ENCODE measurements around the gene ARMC7. TPM values are rescaled to one million over a fixed set of nuclear protein-coding genes. Genes with fewer than 3 reads are reported as not detected.
A peak's percentile ranks its signal among the peaks of the same experiment; 100 is the strongest.

ARMC7 gene
- total and polyA plus RNA-seq, 2 of the 13 experiments (the other 11 are each of a cell fraction or from before 2014, with no cell fraction given): 3.9 to 4.2 TPM

- ATAC-seq: peak; percentile 22; the same call in 1 of the 3 replicates
- ChIA-PET CTCF (ENCODE audit: low intra/inter-chr PET ratio, low total read pairs) (interaction anchor here (0.9 to 1.8 kb wide), 5 partner anchors 26 to 61 kb away, joined by 3 to 7 read pairs (median 6); partner anchors contain the start of gene ARMC7), POLR2A (interaction anchor here (0.8 to 1.6 kb wide), 7 partner anchors 8 to 61 kb away, joined by 3 to 7 read pairs (median 4); partner anchors contain the start of genes ARMC7 and SLC16A5)
- peaks cover 36% of the 10 kb centered on the region for H3K4me1 ChIP-seq (ENCODE audit: insufficient read depth, low read length)
- intact Hi-C loops (cut with micrococcal nuclease; ENCODE audit: unreplicated experiment) (loop anchor here (5.0 kb wide), 1 partner anchor 38 kb away; the partner anchor contains the start of gene ARMC7), in situ Hi-C loops (cut with HindIII; ENCODE audit: extremely low pct_ligation_motif_present, low pct_unique_long_range_greater_than_20kb) (no loop called here)
- FAIRE-seq: no peak
- H3K9me3 ChIP-seq (ENCODE audit: low read length): no peaks in the 10 kb centered on the region
- H3K79me2 ChIP-seq (ENCODE audit: insufficient read depth, low read length): no peaks in the 10 kb centered on the region
- no peak for DNase-seq (ENCODE audit: low spot score)
- TF ChIP-seq CTCF (CRISPR knock-in tag; IDR thresholded peaks at IDR 0.05) (peak; percentile 54), ZNF446 (CRISPR knock-in tag; IDR thresholded peaks at IDR 0.05) (no peak), STAG1 (CRISPR knock-in tag; IDR thresholded peaks at IDR 0.05) (peak; percentile 66), MIXL1 (CRISPR knock-in tag; IDR thresholded peaks at IDR 0.05) (peak; percentile 34; the same call in 1 of the 2 replicates), SP1 (IDR thresholded peaks at IDR 0.05) (no peak), SP1 (CRISPR knock-in tag; IDR thresholded peaks at IDR 0.05) (no peak), ARID3A (IDR thresholded peaks at IDR 0.05; ENCODE audit: low read depth, low read length) (peak; percentile 84), KAT7 (CRISPR knock-in tag; IDR thresholded peaks at IDR 0.05; ENCODE audit: borderline replicate concordance) (no peak), SMC3 (IDR thresholded peaks at IDR 0.05; ENCODE audit: low read length) (peak; percentile 66), SAP130 (CRISPR knock-in tag; IDR thresholded peaks at IDR 0.05; ENCODE audit: low read depth) (peak; percentile 38), RAD21 (CRISPR knock-in tag; IDR thresholded peaks at IDR 0.05) (peak; percentile 52; the same call in 1 of the 2 replicates), ZXDC (CRISPR knock-in tag; IDR thresholded peaks at IDR 0.05) (no peak)
- BruUV-seq (replicated peaks): no TSS peak
- 42% methylated on average over 2 of the region's 2 CpGs for WGBS (ENCODE audit: low lambda C conversion rate)
- no peaks in the 10 kb centered on the region for H4K20me1 ChIP-seq (ENCODE audit: insufficient read depth, low read length)
- H3K36me3 ChIP-seq (replicated peaks in 1 of 2; ENCODE audit: control insufficient read depth in 1 of 2, insufficient read depth in 2 of 2, low read length in 2 of 2): no peaks in the 10 kb centered on the region; a peak in 2 of 5 replicates
- no peak overlapping the region for H3K4me3 ChIP-seq (replicated peaks in 1 of 3; ENCODE audit: insufficient read depth in 1 of 3, low read depth in 2 of 3, low read length in 3 of 3)
- H3K27me3 ChIP-seq (ENCODE audit: control insufficient read depth in 1 of 2, insufficient read depth in 2 of 2, low read length in 2 of 2): peaks cover 0 to 14% of the 10 kb centered on the region in 2 experiments; a peak in 3 of 5 replicates
- no peak overlapping the region for H3K27ac ChIP-seq (ENCODE audit: extremely low read length, insufficient read depth, low read length)
- no peak overlapping the region for H3K9ac ChIP-seq (ENCODE audit: insufficient read depth, low read depth, low read length)
- no peak overlapping the region for H3K4me2 ChIP-seq (ENCODE audit: low read depth, low read length)
- no peak overlapping the region for H2AFZ ChIP-seq (ENCODE audit: low read length)
Observed at GRCh38 chr17:75069783-75070182, 40.0 kb upstream of the ARMC7 start.
